NCI-H2227 (cell line): ENCODE measurements around the gene RNF41.

Experiments used
- DNase-seq: peaks from one replicate; lab custom pipeline; 2025; ENCODE audit not compliant: unreplicated experiment; lab: John Stamatoyannopoulos, UW

RNF41 gene

GRCh38 chr12:56154818-56155217, 66.9 kb downstream of the RNF41 start:
- DNase-seq: no peak

GRCh38 chr12:56154246-56154771, 67.4 kb downstream of the RNF41 start:
- peak; percentile 87 for DNase-seq

DNA sequence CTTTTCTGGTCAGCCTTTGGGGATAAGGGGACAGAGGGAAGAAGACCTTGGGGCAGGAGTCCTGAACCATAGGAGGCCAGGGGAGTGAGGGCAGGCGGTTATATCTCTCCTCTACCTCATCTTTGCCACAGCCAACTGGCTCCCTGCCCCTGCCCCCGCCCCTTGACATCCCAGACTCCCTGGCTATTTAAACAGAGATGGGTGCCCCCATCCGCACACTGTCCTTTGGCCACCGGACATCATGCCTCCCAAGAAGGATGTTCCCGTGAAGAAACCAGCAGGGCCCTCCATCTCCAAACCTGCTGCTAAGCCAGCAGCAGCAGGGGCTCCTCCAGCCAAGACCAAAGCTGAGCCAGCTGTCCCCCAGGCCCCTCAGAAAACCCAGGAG, 68.0 kb downstream of the RNF41 start:
- DNase-seq: no peak

DNA sequence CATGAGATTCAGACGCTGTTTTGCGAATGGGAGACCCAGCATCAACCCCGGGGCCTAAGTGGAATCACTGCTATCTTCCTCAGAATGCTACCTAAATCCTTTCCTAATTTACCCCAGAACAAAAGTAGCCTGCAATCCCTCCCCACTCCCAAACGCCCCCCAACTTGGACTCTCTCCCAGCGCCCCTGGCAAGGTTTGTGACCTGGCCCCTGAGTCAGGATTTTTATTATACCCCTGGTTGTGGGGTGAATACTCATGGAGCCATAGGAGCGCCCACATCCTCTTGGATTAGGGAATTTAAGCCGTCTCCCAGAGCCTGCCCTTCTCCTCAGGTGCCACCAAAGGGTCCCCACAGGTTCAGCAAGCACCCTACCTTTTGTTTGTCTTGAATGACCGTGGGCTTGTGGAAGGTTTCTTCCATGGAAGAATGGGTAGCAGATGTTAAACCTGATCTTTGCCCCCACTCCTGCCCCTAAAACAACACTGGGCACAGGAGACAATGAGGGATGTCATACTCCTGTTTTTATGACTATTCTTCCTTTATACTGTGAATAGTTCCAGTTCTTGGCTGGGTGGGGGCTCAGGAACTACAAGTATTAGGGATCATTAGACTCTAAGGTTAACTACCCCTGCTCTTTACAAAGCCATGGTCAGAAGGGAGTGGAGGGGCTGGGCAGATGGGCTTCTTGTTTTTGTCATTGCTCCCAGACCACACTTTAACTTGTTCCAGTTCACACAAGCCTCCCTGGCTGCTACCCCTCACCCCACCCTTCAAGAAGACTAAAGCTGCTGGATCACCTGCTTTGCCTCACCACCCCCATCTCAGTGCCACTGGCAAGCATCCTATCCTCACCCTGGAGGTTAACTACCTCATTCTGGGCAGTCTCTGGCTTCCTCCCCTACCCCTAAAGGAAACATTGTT, 68.7 kb downstream of the RNF41 start:
- no peak for DNase-seq
